HepG2 (cell line): ENCODE data around the gene CNGA1. TPM values are rescaled to one million over a fixed set of nuclear protein-coding genes. Genes with fewer than 3 reads are reported as not detected.

Source experiments
- ATAC-seq: fragments of 200-7000 bp; cut with Tn5 transposase; 3 replicates; pipeline ENCODE4 v1.9.1; 2020; ENCODE audit warnings: mild to moderate bottlenecking, moderate library complexity
- BruUV-seq: library from RNA; stranded (reverse); fragments of 400-500 nt; replicated peaks from 2 replicates; lab custom pipeline; 2021; lab: Mats Ljungman, UMichigan
- CTCF ChIA-PET: fragments of 300-600 bp; formaldehyde crosslinking; extraction: SDS; loops from one replicate; lab custom pipeline; 2021; ENCODE audit warnings: low total read pairs, inconsistent platforms, low intra/inter-chr PET ratio; lab: Yijun Ruan, JAX
- POLR2A ChIA-PET: fragments of 350-600 bp; sonication (Branson Sonifier 250); formaldehyde crosslinking; loops from one replicate; lab custom pipeline; 2020; ENCODE audit warnings: antibody characterized with exemption, inconsistent platforms; lab: Yijun Ruan, JAX
- DNase-seq: peaks from one replicate; pipeline ENCODE4 v3.0.0-alpha.2; 2015; ENCODE audit warnings: low spot score
- FAIRE-seq: peaks from 3 replicates; lab custom pipeline; 2011; peaks lifted over from hg19 to GRCh38; lab: Jason Lieb, UNC
- H2AFZ ChIP-seq: one replicate; pipeline ENCODE4 v1.6.1; 2011; ENCODE audit warnings: low read length, inconsistent platforms
- H3K27ac ChIP-seq: fragments of 300-600 bp; 3 replicates; pipeline ENCODE4 v1.8.0; 2011; ENCODE audit warnings: mixed run types, mild to moderate bottlenecking, mixed read lengths, low read length, inconsistent platforms; ENCODE audit not compliant: insufficient read depth; ENCODE audit errors: extremely low read length
- H3K27me3 ChIP-seq, 2 experiments: fragments of 200-600 bp in 1 of 2; 2 replicates in 1 of 2; 3 replicates in 1 of 2; pipeline versions ENCODE4 v1.6.0 to v1.8.0; 2011; ENCODE audit warnings: low read length in 2 of 2, mild to moderate bottlenecking in 2 of 2, moderate library complexity in 2 of 2, inconsistent platforms in 1 of 2; ENCODE audit not compliant: insufficient read depth in 2 of 2, control insufficient read depth in 1 of 2
- H3K36me3 ChIP-seq, 2 experiments: fragments of 200-600 bp in 1 of 2; replicated peaks in 1 of 2; 2 replicates in 1 of 2; 3 replicates in 1 of 2; pipeline versions ENCODE4 v1.5.1 to v1.8.0; 2011; ENCODE audit warnings: low read length in 2 of 2, inconsistent platforms in 1 of 2; ENCODE audit not compliant: insufficient read depth in 2 of 2, control insufficient read depth in 1 of 2
- H3K4me1 ChIP-seq: 2 replicates; pipeline ENCODE4 v1.5.1; 2012; ENCODE audit warnings: low read length, inconsistent platforms; ENCODE audit not compliant: insufficient read depth
- H3K4me2 ChIP-seq: 2 replicates; pipeline ENCODE4 v1.6.0; 2011; ENCODE audit warnings: low read depth, low read length, inconsistent platforms
- H3K4me3 ChIP-seq, 3 experiments: fragments of 200-600 bp in 1 of 3; sonication (generic), shearing (Covaris generic) in 1 of 3; replicated peaks in 1 of 3; 2 replicates each; pipeline ENCODE4 v1.5.1; 2011 to 2016; ENCODE audit warnings: low read length in 3 of 3, inconsistent platforms in 2 of 3, low read depth in 2 of 3, mild to moderate bottlenecking in 2 of 3, control low read depth in 1 of 3, mixed read lengths in 1 of 3; ENCODE audit not compliant: insufficient read depth in 1 of 3
- H3K79me2 ChIP-seq: one replicate; pipeline ENCODE4 v1.6.1; 2011; ENCODE audit warnings: low read length, inconsistent platforms; ENCODE audit not compliant: insufficient read depth
- H3K9ac ChIP-seq: 2 replicates; pipeline ENCODE4 v1.6.0; 2011; ENCODE audit warnings: mild to moderate bottlenecking, low read depth, low read length, inconsistent platforms; ENCODE audit not compliant: insufficient read depth
- H3K9me3 ChIP-seq: 2 replicates; pipeline ENCODE4 v1.5.1; 2012; ENCODE audit warnings: mild to moderate bottlenecking, low read length
- H4K20me1 ChIP-seq: 2 replicates; pipeline ENCODE4 v1.6.0; 2011; ENCODE audit warnings: inconsistent platforms, mild to moderate bottlenecking, low read length, moderate library complexity; ENCODE audit not compliant: insufficient read depth
- ATAD3A ChIP-seq: sonication (generic); formaldehyde crosslinking; IDR thresholded peaks from 2 replicates; pipeline ENCODE4 v1.4.0; 2020; ENCODE audit warnings: missing genetic modification reagents
- HIVEP1 ChIP-seq: sonication (generic); formaldehyde crosslinking; IDR thresholded peaks from 2 replicates; pipeline ENCODE4 v1.4.0; 2020; ENCODE audit warnings: mild to moderate bottlenecking, missing genetic modification reagents
- ZNF460 ChIP-seq: sonication (generic); formaldehyde crosslinking; IDR thresholded peaks from 2 replicates; pipeline ENCODE4 v1.5.1; 2020; ENCODE audit warnings: missing genetic modification reagents, mild to moderate bottlenecking, borderline replicate concordance
- ZNF546 ChIP-seq: sonication (generic); formaldehyde crosslinking; conservative IDR thresholded peaks from 2 replicates; pipeline ENCODE4 v1.8.1; 2023; ENCODE audit warnings: mild to moderate bottlenecking, missing genetic modification reagents
- WGBS: methylation state at CpG from one replicate; pipeline ENCODE4 v1.1.6; 2017; ENCODE audit warnings: low lambda C conversion rate; 5-methylcytosine and 5-hydroxymethylcytosine counted together
- in situ Hi-C: cut with HindIII; loops from 2 replicates; pipeline ENCODE4 v1.10.0; 2017; ENCODE audit warnings: low pct_unique_long_range_greater_than_20kb; ENCODE audit not compliant: extremely low pct_ligation_motif_present
- intact Hi-C: fragments of 100-400 bp; cut with micrococcal nuclease; formaldehyde crosslinking; loops from one replicate; pipeline ENCODE4 v1.10.0; 2022; ENCODE audit not compliant: unreplicated experiment
- polyA plus RNA-seq, 8 experiments: library from polyadenylated mRNA; depleted of rRNA in 3 of 8; stranded (reverse) in 7 of 8; unstranded in 1 of 8; fragments of >200 nt; fragmentation: Illumina TruSeq in 4 of 8; extraction: Trizol in 4 of 8; gene quantifications; 2 replicates each; pipeline versions ENCODE4 v1.2.1 to v1.2.3, GENCODE V29; 2011 to 2016; ENCODE audit warnings: low read depth in 4 of 8, missing spikeins in 1 of 8, mixed read lengths in 1 of 8; ENCODE audit not compliant: insufficient read depth in 1 of 8
- total RNA-seq, 5 experiments: library from RNA; depleted of rRNA; stranded (reverse); fragments of >200 nt; fragmentation: Illumina TruSeq; extraction: Trizol; gene quantifications; 2 replicates each; pipeline ENCODE4 v1.2.3, GENCODE V29; 2016; ENCODE audit warnings: low read depth in 1 of 5
- TF ChIP-seq, protein P1 (sequence below): sonication (generic); formaldehyde crosslinking; IDR thresholded peaks from 2 replicates; pipeline ENCODE4 v1.8.1; 2022; ENCODE audit warnings: mild to moderate bottlenecking, missing genetic modification reagents
- TF ChIP-seq, protein P2 (sequence below): sonication (generic); formaldehyde crosslinking; IDR thresholded peaks from 2 replicates; pipeline ENCODE4 v1.4.0; 2020; ENCODE audit warnings: low read depth, missing genetic modification reagents

CNGA1 gene
- total and polyA plus RNA-seq, 2 of the 13 experiments (the other 11 are each of a cell fraction or from before 2014, with no cell fraction given): 0.22 to 0.40 TPM

GRCh38 chr4:47942081-47942819 is 74.2 kb downstream of the CNGA1 start:
- Histone ChIP-seq H3K27me3 (no peaks in the 10 kb centered on the region), H3K79me2 (no peaks in the 10 kb centered on the region), H3K4me3 (no peak overlapping the region), H3K27ac (no peak overlapping the region), H3K36me3 (no peaks in the 10 kb centered on the region), H2AFZ (no peak overlapping the region), H3K4me1 (peaks cover 4% of the 10 kb centered on the region; the same call in 1 of the 2 replicates), H3K9ac (no peak overlapping the region), H4K20me1 (no peaks in the 10 kb centered on the region), H3K4me2 (no peak overlapping the region), H3K9me3 (no peaks in the 10 kb centered on the region)
- TF ChIP-seq ZNF460 (no peak), ZNF546 (CRISPR knock-in tag) (no peak)
- TF ChIP-seq, protein P1, sequence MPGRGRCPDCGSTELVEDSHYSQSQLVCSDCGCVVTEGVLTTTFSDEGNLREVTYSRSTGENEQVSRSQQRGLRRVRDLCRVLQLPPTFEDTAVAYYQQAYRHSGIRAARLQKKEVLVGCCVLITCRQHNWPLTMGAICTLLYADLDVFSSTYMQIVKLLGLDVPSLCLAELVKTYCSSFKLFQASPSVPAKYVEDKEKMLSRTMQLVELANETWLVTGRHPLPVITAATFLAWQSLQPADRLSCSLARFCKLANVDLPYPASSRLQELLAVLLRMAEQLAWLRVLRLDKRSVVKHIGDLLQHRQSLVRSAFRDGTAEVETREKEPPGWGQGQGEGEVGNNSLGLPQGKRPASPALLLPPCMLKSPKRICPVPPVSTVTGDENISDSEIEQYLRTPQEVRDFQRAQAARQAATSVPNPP (CRISPR knock-in tag): no peak
- ChIA-PET CTCF (no interaction called here), POLR2A (no interaction called here)
- intact Hi-C loops (no loop called here), in situ Hi-C loops (no loop called here)
- 55% methylated on average over 10 of the region's 10 CpGs for WGBS
- ATAC-seq: no peak
- no peak for FAIRE-seq
- no peak for DNase-seq
- no TSS peak for BruUV-seq

GRCh38 chr4:47939456-47939855 is 77.0 kb downstream of the CNGA1 start:
- H3K79me2 ChIP-seq: no peaks in the 10 kb centered on the region
- no peak overlapping the region for H3K4me2 ChIP-seq
- TF ChIP-seq, protein P2, sequence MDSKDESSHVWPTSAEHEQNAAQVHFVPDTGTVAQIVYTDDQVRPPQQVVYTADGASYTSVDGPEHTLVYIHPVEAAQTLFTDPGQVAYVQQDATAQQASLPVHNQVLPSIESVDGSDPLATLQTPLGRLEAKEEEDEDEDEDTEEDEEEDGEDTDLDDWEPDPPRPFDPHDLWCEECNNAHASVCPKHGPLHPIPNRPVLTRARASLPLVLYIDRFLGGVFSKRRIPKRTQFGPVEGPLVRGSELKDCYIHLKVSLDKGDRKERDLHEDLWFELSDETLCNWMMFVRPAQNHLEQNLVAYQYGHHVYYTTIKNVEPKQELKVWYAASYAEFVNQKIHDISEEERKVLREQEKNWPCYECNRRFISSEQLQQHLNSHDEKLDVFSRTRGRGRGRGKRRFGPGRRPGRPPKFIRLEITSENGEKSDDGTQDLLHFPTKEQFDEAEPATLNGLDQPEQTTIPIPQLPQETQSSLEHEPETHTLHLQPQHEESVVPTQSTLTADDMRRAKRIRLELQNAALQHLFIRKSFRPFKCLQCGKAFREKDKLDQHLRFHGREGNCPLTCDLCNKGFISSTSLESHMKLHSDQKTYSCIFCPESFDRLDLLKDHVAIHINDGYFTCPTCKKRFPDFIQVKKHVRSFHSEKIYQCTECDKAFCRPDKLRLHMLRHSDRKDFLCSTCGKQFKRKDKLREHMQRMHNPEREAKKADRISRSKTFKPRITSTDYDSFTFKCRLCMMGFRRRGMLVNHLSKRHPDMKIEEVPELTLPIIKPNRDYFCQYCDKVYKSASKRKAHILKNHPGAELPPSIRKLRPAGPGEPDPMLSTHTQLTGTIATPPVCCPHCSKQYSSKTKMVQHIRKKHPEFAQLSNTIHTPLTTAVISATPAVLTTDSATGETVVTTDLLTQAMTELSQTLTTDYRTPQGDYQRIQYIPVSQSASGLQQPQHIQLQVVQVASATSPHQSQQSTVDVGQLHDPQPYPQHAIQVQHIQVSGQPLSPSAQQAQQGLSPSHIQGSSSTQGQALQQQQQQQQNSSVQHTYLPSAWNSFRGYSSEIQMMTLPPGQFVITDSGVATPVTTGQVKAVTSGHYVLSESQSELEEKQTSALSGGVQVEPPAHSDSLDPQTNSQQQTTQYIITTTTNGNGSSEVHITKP: no peak
- TF ChIP-seq ATAD3A (CRISPR knock-in tag) (no peak), HIVEP1 (CRISPR knock-in tag) (no peak)
- H3K27ac ChIP-seq: no peak overlapping the region
- H3K9me3 ChIP-seq: no peaks in the 10 kb centered on the region
- POLR2A ChIA-PET: no interaction called here
- no peak overlapping the region for H3K4me3 ChIP-seq
- in situ Hi-C loops (no loop called here), intact Hi-C loops (no loop called here)
- H3K27me3 ChIP-seq: no peaks in the 10 kb centered on the region
- CTCF ChIA-PET: no interaction called here
- DNase-seq (no peak), FAIRE-seq (no peak), ATAC-seq (no peak)
- no peaks in the 10 kb centered on the region for H4K20me1 ChIP-seq
- no TSS peak for BruUV-seq
- peaks cover 4% of the 10 kb centered on the region; the same call in 1 of the 2 replicates for H3K4me1 ChIP-seq
- no peaks in the 10 kb centered on the region for H3K36me3 ChIP-seq
- H3K9ac ChIP-seq: no peak overlapping the region
- WGBS: 39% methylated on average over 5 of the region's 5 CpGs
- H2AFZ ChIP-seq: no peak overlapping the region
